ENCODE measurements around the gene SDHB. TPM values are rescaled to one million over a fixed set of nuclear protein-coding genes. Genes with fewer than 3 reads are reported as not detected.

Gene SDHB
- total and polyA plus RNA-seq, 2 of the 8 experiments (the other 6 are each of a cell fraction or from before 2014, with no cell fraction given): 84.0 to 98.7 TPM

DNA sequence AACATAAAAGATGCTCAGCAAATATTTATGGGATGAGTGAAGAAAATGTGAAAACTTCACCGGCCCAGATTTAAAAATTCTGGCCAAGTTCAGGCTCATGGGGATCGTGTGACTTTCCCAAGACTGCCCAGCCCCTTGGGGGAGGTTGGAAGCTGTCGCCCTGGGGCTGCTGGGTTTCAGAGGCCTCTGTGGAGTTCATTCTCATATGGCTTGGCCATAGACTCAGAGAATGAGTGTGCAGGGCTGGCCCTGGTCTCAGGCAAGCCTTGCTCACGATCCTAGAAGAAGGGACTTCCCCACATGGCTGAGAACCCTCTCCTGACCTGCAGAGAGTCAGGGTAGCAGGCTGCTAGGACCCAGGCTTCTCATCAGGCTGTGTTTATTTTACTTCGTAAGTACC is 40.8 kb upstream of the SDHB start:
- WGBS, 2 experiments (ENCODE audit: extremely low coverage in 1 of 2, insufficient coverage in 1 of 2, insufficient read length in 1 of 2, insufficient replicate concordance in 2 of 2, low coverage in 1 of 2, low lambda C conversion rate in 2 of 2, missing lambda C conversion rate in 1 of 2): 84% methylated on average over 5 of the region's 5 CpGs; no CpG with 5 or more reads in 1 of the 2 experiments
- no peak overlapping the region for H4K8ac ChIP-seq (ENCODE audit: extremely low read depth, insufficient read depth, low read length)
- H3K14ac ChIP-seq (ENCODE audit: insufficient read length): no peak overlapping the region
- H4K5ac ChIP-seq (ENCODE audit: insufficient read length, low read depth, low read length): no peak overlapping the region
- H3K23me2 ChIP-seq (ENCODE audit: low read depth, low read length): no peaks in the 10 kb centered on the region
- H3K4ac ChIP-seq (replicated peaks; ENCODE audit: insufficient read length, low read depth, low read length): no peak overlapping the region
- no peak for DNase-seq (ENCODE audit: low read depth in 1 of 2, low spot score in 2 of 2)
- POLR2A ChIA-PET (ENCODE audit: partially characterized antibody): no interaction called here
- no peak overlapping the region for H3K4me3 ChIP-seq (ENCODE audit: extremely low read depth in 1 of 4, insufficient read depth in 2 of 4, low read depth in 3 of 4, low read length in 4 of 4)
- H3K23ac ChIP-seq (ENCODE audit: insufficient read length): no peak overlapping the region
- no peak overlapping the region for H3K18ac ChIP-seq (ENCODE audit: extremely low read depth, low read length)
- H3K4me1 ChIP-seq (replicated peaks in 1 of 4; ENCODE audit: control insufficient read depth in 3 of 4, insufficient read depth in 4 of 4, low read length in 3 of 4): 0 out of 7 replicates have a peak, but pooled peaks cover 0 to 2% (median under 1%) of the 10 kb centered on the region in 4 experiments
- no peak overlapping the region for H2BK5ac ChIP-seq (ENCODE audit: low read depth, low read length)
- H3K79me1 ChIP-seq (ENCODE audit: low read depth, low read length): no peaks in the 10 kb centered on the region
- no peak overlapping the region for H4K91ac ChIP-seq (replicated peaks; ENCODE audit: insufficient read length, low read length)
- H4K20me1 ChIP-seq (replicated peaks in 1 of 2; ENCODE audit: control insufficient read depth in 1 of 2, insufficient read depth in 2 of 2, low read length in 2 of 2): peaks cover 0 to 1% of the 10 kb centered on the region in 2 experiments
- H3K9me3 ChIP-seq (ENCODE audit: insufficient read depth in 2 of 2, low read depth in 1 of 2, low read length in 1 of 2): no peaks in the 10 kb centered on the region
- H2BK120ac ChIP-seq (replicated peaks; ENCODE audit: low read depth, low read length): no peak overlapping the region
- no peak overlapping the region for H2AFZ ChIP-seq (ENCODE audit: low read length)
- no peaks in the 10 kb centered on the region for H3K27me3 ChIP-seq (replicated peaks in 1 of 4; ENCODE audit: control insufficient read depth in 3 of 4, extremely low read depth in 1 of 4, insufficient read depth in 3 of 4, low read length in 3 of 4)
- H3K79me2 ChIP-seq (ENCODE audit: control insufficient read depth in 1 of 2, insufficient read depth in 2 of 2, low read length in 2 of 2): no peaks in the 10 kb centered on the region
- no peak overlapping the region for H3K27ac ChIP-seq (ENCODE audit: low read depth, low read length)
- no peak overlapping the region for H2BK15ac ChIP-seq (ENCODE audit: low read length)
- FAIRE-seq: no peak
- H3K56ac ChIP-seq (replicated peaks; ENCODE audit: insufficient read length, low read depth, low read length): no peak overlapping the region
- TF ChIP-seq ZNF274 (IDR thresholded peaks at IDR 0.05; ENCODE audit: borderline replicate concordance, extremely low read depth, low read length): no peak
- no peak overlapping the region for H2AK5ac ChIP-seq (ENCODE audit: low read depth, low read length)
- no peak overlapping the region for H2BK12ac ChIP-seq (ENCODE audit: low read depth, low read length)
- CTCF ChIA-PET (ENCODE audit: partially characterized antibody): interaction anchor here (0.8 kb wide), 1 partner anchor 31 kb away, joined by 3 read pairs; no protein-coding TSS in a partner anchor
- no peak overlapping the region for H3K4me2 ChIP-seq (ENCODE audit: insufficient read depth in 1 of 2, low read depth in 2 of 2, low read length in 2 of 2)
- H2BK20ac ChIP-seq (ENCODE audit: low read length): no peak overlapping the region
- H3K36me3 ChIP-seq (ENCODE audit: control insufficient read depth in 2 of 4, insufficient read depth in 4 of 4, low read length in 3 of 4): no peaks in the 10 kb centered on the region
- H3K9ac ChIP-seq (replicated peaks in 1 of 4; ENCODE audit: extremely low read depth in 1 of 4, low read depth in 3 of 4, low read length in 3 of 4): no peak overlapping the region
